Small intestine (tissue), 7 donors: ENCODE data around the gene FAM240A. TPM values are rescaled to one million over a fixed set of nuclear protein-coding genes. Genes with fewer than 3 reads are reported as not detected.
A peak's percentile ranks its signal among the peaks of the same experiment; 100 is the strongest.

Source experiments
- DNase-seq, 2 donors: peaks; one replicate each; pipeline versions ENCODE4 v3.0.0 to v3.0.0-alpha.2; 2013
- FAIRE-seq: peaks from 2 replicates; lab custom pipeline; 2012; peaks lifted over from hg19 to GRCh38; lab: Jason Lieb, UNC
- H3K27ac ChIP-seq, 3 donors: one replicate each; pipeline ENCODE4 v1.5.1; 2013; ENCODE audit warnings: low read length in 2 of 3, mild to moderate bottlenecking in 2 of 3, control low read depth in 1 of 3, inconsistent platforms in 1 of 3, low read depth in 1 of 3, moderate library complexity in 1 of 3
- H3K27me3 ChIP-seq, 3 donors: one replicate each; pipeline ENCODE4 v1.6.1; 2013; ENCODE audit warnings: low read length in 3 of 3, inconsistent platforms in 1 of 3; ENCODE audit not compliant: control insufficient read depth in 3 of 3, insufficient read depth in 3 of 3
- H3K36me3 ChIP-seq, 3 donors: one replicate each; pipeline ENCODE4 v1.6.1; 2013; ENCODE audit warnings: low read length in 3 of 3, inconsistent platforms in 1 of 3, low read depth in 1 of 3, mild to moderate bottlenecking in 1 of 3, moderate library complexity in 1 of 3; ENCODE audit not compliant: control insufficient read depth in 3 of 3, insufficient read depth in 2 of 3
- H3K4me1 ChIP-seq, 3 donors: one replicate each; pipeline ENCODE4 v1.6.1; 2013; ENCODE audit warnings: low read length in 2 of 3, inconsistent platforms in 1 of 3, low read depth in 1 of 3, mild to moderate bottlenecking in 1 of 3, moderate library complexity in 1 of 3; ENCODE audit not compliant: control insufficient read depth in 3 of 3, insufficient read depth in 2 of 3
- H3K4me3 ChIP-seq, 3 donors: one replicate each; pipeline ENCODE4 v1.5.1; 2013; ENCODE audit warnings: low read length in 3 of 3, control low read depth in 1 of 3, inconsistent platforms in 1 of 3, low read depth in 1 of 3, mild to moderate bottlenecking in 1 of 3, moderate library complexity in 1 of 3
- H3K9me3 ChIP-seq, 2 donors: one replicate each; pipeline ENCODE4 v1.6.1; 2013; ENCODE audit warnings: low read depth in 1 of 2, low read length in 1 of 2; ENCODE audit not compliant: control insufficient read depth in 2 of 2, insufficient read depth in 1 of 2
- WGBS, 3 donors: extraction: QIAGEN DNeasy Blood & Tissue Kit; methylation state at CpG; one replicate each; pipeline ENCODE4 v1.1.7; 2013; 5-methylcytosine and 5-hydroxymethylcytosine counted together
- polyA plus RNA-seq, 4 donors: library from polyadenylated mRNA; stranded (reverse) in 3 of 4; unstranded in 1 of 4; fragments of 200-250 nt in 3 of 4; fragments of 120-200 nt in 1 of 4; gene quantifications; one replicate each; pipeline versions ENCODE4 v1.2.1 to v1.2.3, GENCODE V29; 2013
- donor health status: healthy with polysubstance abuse.
- donor health status: control.
- donor health status: control.
- donor health status: Bipolar disorder and iron deficiency.
- donor health status: healthy.

Gene FAM240A
- polyA plus RNA-seq, 4 donors, result not detected

GRCh38 chr3:46614431-46614830, 2.1 kb downstream of the FAM240A start:
- Histone ChIP-seq H3K4me3 (no peak overlapping the region), H3K27me3 (peaks cover 0 to 2% (median 0%) of the 10 kb centered on the region in 3 donors), H3K27ac (no peak overlapping the region), H3K36me3 (no peaks in the 10 kb centered on the region), H3K4me1 (no peaks in the 10 kb centered on the region), H3K9me3 (no peaks in the 10 kb centered on the region)
- FAIRE-seq (no peak), DNase-seq (no peak)
- 76 to 88% (median 87%) methylated on average over 4 of the region's 4 CpGs for WGBS, 3 donors

- DNase-seq, result no peak
- Histone ChIP-seq H3K4me1 (no peaks in the 10 kb centered on the region), H3K9me3 (no peaks in the 10 kb centered on the region), H3K4me3 (no peak overlapping the region), H3K27me3 (peaks cover 0 to 2% (median 0%) of the 10 kb centered on the region in 3 donors), H3K27ac (no peak overlapping the region), H3K36me3 (no peaks in the 10 kb centered on the region)
- FAIRE-seq, result no peak
- WGBS, 3 donors, result 87 to 93% (median 90%) methylated on average over 9 of the region's 9 CpGs
Observed at GRCh38 chr3:46615050-46615775, 2.9 kb downstream of the FAM240A start.

GRCh38 chr3:46615976-46616375, 3.7 kb downstream of the FAM240A start:
- no peak for FAIRE-seq
- no peak for DNase-seq
- H3K4me1 ChIP-seq, result no peaks in the 10 kb centered on the region
- no peak overlapping the region for H3K4me3 ChIP-seq
- WGBS, 3 donors, result 32 to 45% (median 44%) methylated on average over 3 of the region's 3 CpGs
- no peak overlapping the region for H3K27ac ChIP-seq
- H3K9me3 ChIP-seq, result no peaks in the 10 kb centered on the region
- no peaks in the 10 kb centered on the region for H3K36me3 ChIP-seq
- H3K27me3 ChIP-seq, result peaks cover 0 to 2% (median 0%) of the 10 kb centered on the region in 3 donors

- no peaks in the 10 kb centered on the region for H3K9me3 ChIP-seq
- no peak overlapping the region for H3K27ac ChIP-seq
- H3K27me3 ChIP-seq, result peaks cover 0 to 2% (median 0%) of the 10 kb centered on the region in 3 donors
- H3K36me3 ChIP-seq, result no peaks in the 10 kb centered on the region
- H3K4me3 ChIP-seq, result no peak overlapping the region
- 86 to 90% (median 88%) methylated on average over 3 of the region's 3 CpGs for WGBS, 3 donors
- H3K4me1 ChIP-seq, result no peaks in the 10 kb centered on the region
- no peak for DNase-seq
- FAIRE-seq, result no peak
Observed at GRCh38 chr3:46617941-46618340, 5.6 kb downstream of the FAM240A start.

- WGBS, 3 donors, result 59 to 69% (median 64%) methylated on average over 8 of the region's 8 CpGs
- Histone ChIP-seq H3K4me3 (no peak overlapping the region), H3K36me3 (no peaks in the 10 kb centered on the region), H3K9me3 (no peaks in the 10 kb centered on the region), H3K27me3 (peaks cover 0 to 2% (median 0%) of the 10 kb centered on the region in 3 donors), H3K4me1 (no peaks in the 10 kb centered on the region), H3K27ac (no peak overlapping the region)
- FAIRE-seq, result no peak
- DNase-seq, result no peak
Observed at GRCh38 chr3:46619845-46620778, 7.8 kb downstream of the FAM240A start.

- FAIRE-seq (no peak), DNase-seq (no peak)
- no peaks in the 10 kb centered on the region for H3K9me3 ChIP-seq
- H3K4me1 ChIP-seq, result peaks cover 0 to 31% (median 0%) of the 10 kb centered on the region in 3 donors
- H3K27ac ChIP-seq, result no peak overlapping the region
- no peaks in the 10 kb centered on the region for H3K36me3 ChIP-seq
- H3K27me3 ChIP-seq, result no peaks in the 10 kb centered on the region
- 55 to 70% (median 70%) methylated on average over 2 of the region's 2 CpGs for WGBS, 3 donors
- H3K4me3 ChIP-seq, result no peak overlapping the region
Observed at GRCh38 chr3:46624533-46624932, 12.2 kb downstream of the FAM240A start.

- Histone ChIP-seq H3K4me1 (peaks cover 0 to 35% (median 0%) of the 10 kb centered on the region in 3 donors), H3K4me3 (no peak overlapping the region), H3K27me3 (no peaks in the 10 kb centered on the region), H3K27ac (no peak overlapping the region), H3K9me3 (no peaks in the 10 kb centered on the region), H3K36me3 (no peaks in the 10 kb centered on the region)
- no peak for FAIRE-seq
- no peak for DNase-seq
- 86 to 92% (median 87%) methylated on average over 3 of the region's 3 CpGs for WGBS, 3 donors
Observed at GRCh38 chr3:46624975-46625490, 12.7 kb downstream of the FAM240A start.

- peaks cover 0 to 40% (median 0%) of the 10 kb centered on the region in 3 donors for H3K4me1 ChIP-seq
- H3K36me3 ChIP-seq, result no peaks in the 10 kb centered on the region
- no peak for FAIRE-seq
- H3K9me3 ChIP-seq, result no peaks in the 10 kb centered on the region
- H3K4me3 ChIP-seq, result no peak overlapping the region
- H3K27me3 ChIP-seq, result no peaks in the 10 kb centered on the region
- DNase-seq, result peak; percentile 12 to 82
- WGBS, 3 donors, result 25 to 62% (median 49%) methylated on average over 4 of the region's 4 CpGs
- peak overlapping the region in 1 of 3 donors; percentile 66 for H3K27ac ChIP-seq
Observed at GRCh38 chr3:46626039-46626438, 13.7 kb downstream of the FAM240A start.
